RWPE2 (cell line): Measurements from ENCODE around the gene CCDC92.

Experiments
- ATAC-seq: fragments of 200-7000 bp; cut with Tn5 transposase; 3 replicates; pipeline ENCODE4 v1.9.1; 2021; ENCODE audit warnings: low read depth
- DNase-seq: peaks from one replicate; pipeline ENCODE4 v3.0.0-alpha.2; 2020; ENCODE audit warnings: low spot score
- H3K27ac ChIP-seq: fragments of 450-650 bp; 2 replicates; pipeline ENCODE4 v1.5.1; 2017; ENCODE audit warnings: mild to moderate bottlenecking; ENCODE audit not compliant: poor library complexity, severe bottlenecking
- H3K27me3 ChIP-seq: fragments of 250-450 bp; sonication (Bioruptor Pico); 2 replicates; pipeline ENCODE4 v1.5.1; 2021; ENCODE audit warnings: mild to moderate bottlenecking, moderate library complexity; ENCODE audit not compliant: insufficient read depth, poor library complexity, severe bottlenecking
- H3K36me3 ChIP-seq: fragments of 250-450 bp; sonication (Bioruptor Pico); 2 replicates; pipeline ENCODE4 v1.5.1; 2020; ENCODE audit warnings: low read depth, mild to moderate bottlenecking, moderate library complexity
- H3K4me1 ChIP-seq: fragments of 250-450 bp; sonication (Bioruptor Pico); 2 replicates; pipeline ENCODE4 v1.5.1; 2021; ENCODE audit warnings: mild to moderate bottlenecking, moderate library complexity; ENCODE audit not compliant: insufficient read depth, poor library complexity, severe bottlenecking
- H3K4me3 ChIP-seq: fragments of 250-450 bp; sonication (Bioruptor Pico); 2 replicates; pipeline ENCODE4 v1.5.1; 2021; ENCODE audit warnings: mild to moderate bottlenecking, moderate library complexity; ENCODE audit not compliant: severe bottlenecking
- H3K9me3 ChIP-seq: fragments of 250-450 bp; sonication (Bioruptor Pico); 2 replicates; pipeline ENCODE4 v1.5.1; 2021; ENCODE audit warnings: mild to moderate bottlenecking, moderate library complexity; ENCODE audit not compliant: severe bottlenecking
- TF ChIP-seq, protein P1 (sequence below): fragments of 450-650 bp; IDR thresholded peaks from one replicate; pipeline ENCODE4 v1.5.1; 2017; ENCODE audit warnings: mild to moderate bottlenecking, moderate library complexity; ENCODE audit not compliant: poor library complexity, severe bottlenecking

The CCDC92 gene, protein sequence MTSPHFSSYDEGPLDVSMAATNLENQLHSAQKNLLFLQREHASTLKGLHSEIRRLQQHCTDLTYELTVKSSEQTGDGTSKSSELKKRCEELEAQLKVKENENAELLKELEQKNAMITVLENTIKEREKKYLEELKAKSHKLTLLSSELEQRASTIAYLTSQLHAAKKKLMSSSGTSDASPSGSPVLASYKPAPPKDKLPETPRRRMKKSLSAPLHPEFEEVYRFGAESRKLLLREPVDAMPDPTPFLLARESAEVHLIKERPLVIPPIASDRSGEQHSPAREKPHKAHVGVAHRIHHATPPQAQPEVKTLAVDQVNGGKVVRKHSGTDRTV

DNA sequence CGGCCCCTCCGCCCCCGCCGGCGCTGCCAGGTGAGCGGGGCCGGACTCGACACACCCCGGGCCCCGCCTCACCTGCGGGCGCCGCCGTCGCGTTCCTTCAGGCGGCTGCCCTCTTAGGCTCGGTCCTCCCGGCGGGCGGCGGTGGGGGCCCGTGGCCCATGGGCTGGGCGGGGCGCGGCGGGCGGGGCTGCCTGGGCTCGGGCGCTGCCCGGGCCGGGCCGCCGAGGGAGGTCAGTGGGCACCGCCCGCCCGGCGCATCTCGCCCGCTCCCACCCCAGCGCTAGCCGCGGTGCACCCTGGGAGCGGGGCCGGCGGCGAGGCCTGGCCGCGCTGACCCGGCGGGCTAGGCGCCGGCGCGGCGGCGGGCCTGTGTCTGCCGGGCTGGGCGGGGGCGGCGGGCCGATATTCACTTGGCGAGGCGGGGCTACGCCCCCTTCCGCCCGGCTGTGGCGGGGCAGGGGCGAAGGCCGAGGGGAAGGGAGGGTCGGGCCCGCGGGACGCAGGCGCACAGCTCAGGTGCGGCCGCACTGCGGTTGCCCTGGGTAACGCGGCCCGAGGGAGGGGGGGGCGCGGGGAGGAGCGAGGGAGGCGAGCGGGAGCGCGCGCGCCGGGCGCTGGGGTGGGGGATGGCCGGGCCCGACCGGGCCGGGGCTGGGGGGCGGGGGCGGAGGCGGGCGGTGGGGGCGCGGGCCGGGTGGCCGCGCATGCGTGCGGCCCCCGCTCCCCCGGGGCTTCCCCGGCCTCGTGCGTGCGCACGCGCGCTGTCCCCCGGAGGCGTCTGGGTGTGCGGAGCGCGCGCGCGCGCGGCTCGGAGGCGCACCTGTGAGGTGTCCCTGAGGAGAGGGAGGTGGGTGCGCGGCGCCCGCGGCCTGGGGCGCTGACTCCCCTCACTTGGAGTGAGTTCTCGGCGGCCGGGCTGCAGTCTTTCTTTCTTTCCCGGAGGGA, at the start of gene CCDC92, which contains the start of gene ZNF664:
Gene CCDC92 (minus strand): TSS at position 375 of the 945 bp plus-strand sequence. CDS start 28,526 bp downstream, outside the sequence.
Gene ZNF664 (plus strand): TSS at position 759 of the 945 bp plus-strand sequence. CDS start 38,930 bp downstream, outside the sequence.
- TF ChIP-seq, protein P1, sequence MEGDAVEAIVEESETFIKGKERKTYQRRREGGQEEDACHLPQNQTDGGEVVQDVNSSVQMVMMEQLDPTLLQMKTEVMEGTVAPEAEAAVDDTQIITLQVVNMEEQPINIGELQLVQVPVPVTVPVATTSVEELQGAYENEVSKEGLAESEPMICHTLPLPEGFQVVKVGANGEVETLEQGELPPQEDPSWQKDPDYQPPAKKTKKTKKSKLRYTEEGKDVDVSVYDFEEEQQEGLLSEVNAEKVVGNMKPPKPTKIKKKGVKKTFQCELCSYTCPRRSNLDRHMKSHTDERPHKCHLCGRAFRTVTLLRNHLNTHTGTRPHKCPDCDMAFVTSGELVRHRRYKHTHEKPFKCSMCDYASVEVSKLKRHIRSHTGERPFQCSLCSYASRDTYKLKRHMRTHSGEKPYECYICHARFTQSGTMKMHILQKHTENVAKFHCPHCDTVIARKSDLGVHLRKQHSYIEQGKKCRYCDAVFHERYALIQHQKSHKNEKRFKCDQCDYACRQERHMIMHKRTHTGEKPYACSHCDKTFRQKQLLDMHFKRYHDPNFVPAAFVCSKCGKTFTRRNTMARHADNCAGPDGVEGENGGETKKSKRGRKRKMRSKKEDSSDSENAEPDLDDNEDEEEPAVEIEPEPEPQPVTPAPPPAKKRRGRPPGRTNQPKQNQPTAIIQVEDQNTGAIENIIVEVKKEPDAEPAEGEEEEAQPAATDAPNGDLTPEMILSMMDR, result peak; percentile 25
- H3K4me1 ChIP-seq, result peaks cover 7% of the 10 kb centered on the region
- no peaks in the 10 kb centered on the region for H3K9me3 ChIP-seq
- H3K27ac ChIP-seq, result peak within 1 kb of the TSS; percentile 63
- peak; percentile 69 for ATAC-seq
- peak within 1 kb of the TSS; percentile 100 for H3K4me3 ChIP-seq
- DNase-seq, result peak; percentile 89
- H3K27me3 ChIP-seq, result no peaks in the 10 kb centered on the region
- peaks cover 36% of the 10 kb centered on the region for H3K36me3 ChIP-seq

DNA sequence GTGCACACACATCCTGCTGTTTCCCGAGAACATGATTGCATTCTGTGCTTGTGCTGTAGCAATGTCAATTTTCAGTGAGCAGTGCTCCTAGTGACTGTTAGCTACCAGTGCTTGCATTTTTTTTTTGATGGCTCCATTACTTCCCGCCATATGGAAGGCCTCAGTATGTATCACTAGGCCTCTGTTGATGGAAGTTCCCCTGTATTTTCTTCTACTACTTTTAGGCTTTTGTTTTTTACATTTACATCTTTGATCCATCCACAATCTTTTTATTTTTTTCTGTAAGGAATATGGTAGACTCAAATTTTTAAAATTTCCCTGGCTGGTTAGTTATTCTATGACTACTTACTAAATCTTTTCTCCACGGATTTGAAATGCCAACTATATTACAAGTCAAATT, 49.5 kb upstream of the CCDC92 start:
- Histone ChIP-seq H3K27ac (no peak overlapping the region), H3K4me1 (no peaks in the 10 kb centered on the region), H3K36me3 (no peaks in the 10 kb centered on the region), H3K27me3 (no peaks in the 10 kb centered on the region), H3K4me3 (no peak overlapping the region), H3K9me3 (no peaks in the 10 kb centered on the region)
- TF ChIP-seq, protein P1, result no peak
- ATAC-seq (no peak), DNase-seq (no peak)

DNA sequence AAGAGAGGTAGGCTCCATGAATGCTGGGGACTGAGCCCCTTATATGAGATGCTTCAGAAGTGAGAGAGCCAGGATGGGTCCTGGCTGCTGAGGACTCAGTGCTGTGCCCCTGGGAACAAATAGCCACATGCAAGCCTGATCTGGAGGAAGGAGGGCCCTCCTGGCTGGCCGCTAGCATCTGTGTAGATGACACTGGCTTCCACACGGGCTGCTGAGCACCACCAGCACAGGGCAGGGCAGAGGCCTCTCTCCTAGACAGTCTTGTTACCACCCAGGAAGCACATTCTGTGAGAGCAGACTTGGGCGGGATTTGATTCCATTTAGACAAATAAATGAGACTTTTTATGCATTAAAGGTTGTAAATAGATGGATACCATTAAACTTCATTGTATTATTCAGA, 48.4 kb upstream of the CCDC92 start:
- ATAC-seq, result no peak
- Histone ChIP-seq H3K9me3 (no peaks in the 10 kb centered on the region), H3K27me3 (no peaks in the 10 kb centered on the region), H3K27ac (no peak overlapping the region), H3K36me3 (no peaks in the 10 kb centered on the region), H3K4me3 (no peak overlapping the region), H3K4me1 (no peaks in the 10 kb centered on the region)
- no peak for DNase-seq
- TF ChIP-seq, protein P1, result no peak

DNA sequence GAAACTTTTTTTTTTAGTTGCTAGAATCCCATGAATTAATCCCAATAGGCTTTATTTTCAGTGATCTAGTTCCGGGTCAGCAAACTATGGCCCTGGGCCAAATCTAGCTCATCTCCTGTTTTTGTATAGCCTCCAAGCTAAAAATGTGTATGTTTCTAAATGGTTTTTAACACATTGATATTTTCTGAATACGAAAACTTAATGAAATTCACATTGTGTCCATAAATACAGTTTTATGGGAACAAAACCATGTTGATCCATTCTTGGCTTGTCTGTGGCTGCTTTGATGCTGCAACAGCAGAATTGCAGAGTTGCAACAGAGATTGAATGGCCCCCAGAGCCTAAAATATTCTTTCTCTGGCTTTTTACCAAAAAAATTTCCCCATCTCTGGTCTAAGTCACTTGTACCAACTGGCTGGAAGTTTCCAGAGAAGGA, 47.9 kb upstream of the CCDC92 start:
- no peaks in the 10 kb centered on the region for H3K36me3 ChIP-seq
- no peak overlapping the region for H3K27ac ChIP-seq
- no peak overlapping the region for H3K4me3 ChIP-seq
- TF ChIP-seq, protein P1, result no peak
- no peaks in the 10 kb centered on the region for H3K27me3 ChIP-seq
- ATAC-seq, result no peak
- DNase-seq, result no peak
- no peaks in the 10 kb centered on the region for H3K4me1 ChIP-seq
- no peaks in the 10 kb centered on the region for H3K9me3 ChIP-seq
